HEK293 (cell line): ENCODE results near the gene USP2.

Source experiments
- CTCF ChIA-PET: fragments of 350-600 bp; formaldehyde crosslinking; extraction: SDS; loops from one replicate; lab custom pipeline; 2021; ENCODE audit warnings: antibody characterized with exemption; lab: Yijun Ruan, JAX
- POLR2A ChIA-PET: fragments of 300-600 bp; formaldehyde crosslinking; extraction: SDS; loops from one replicate; lab custom pipeline; 2020; ENCODE audit warnings: antibody characterized with exemption, inconsistent platforms; lab: Yijun Ruan, JAX
- H3K27ac ChIP-seq: fragments of 200-500 bp; sonication (Bioruptor generic); 2 replicates; pipeline ENCODE4 v1.5.1; 2014; ENCODE audit warnings: low read depth, low read length, control low read depth, inconsistent platforms; ENCODE audit errors: extremely low read depth
- H3K36me3 ChIP-seq, 2 experiments: fragments of 200-500 bp in 1 of 2; sonication (Bioruptor generic) in 1 of 2; 1 replicate in 1 of 2; 2 replicates in 1 of 2; pipeline ENCODE4 v1.5.1; 2014 to 2017; ENCODE audit warnings: inconsistent platforms in 2 of 2, low read length in 2 of 2; ENCODE audit not compliant: control insufficient read depth in 2 of 2, insufficient read depth in 1 of 2
- H3K4me1 ChIP-seq: fragments of 200-500 bp; sonication (Bioruptor generic); 2 replicates; pipeline ENCODE4 v1.5.1; 2014; ENCODE audit warnings: mild to moderate bottlenecking, low read length, inconsistent platforms; ENCODE audit not compliant: control insufficient read depth, insufficient read depth
- H3K4me3 ChIP-seq: 2 replicates; pipeline ENCODE4 v1.5.1; 2011; ENCODE audit warnings: low read depth, mild to moderate bottlenecking, control low read depth, low read length, moderate library complexity
- H3K9me3 ChIP-seq: fragments of 200-500 bp; sonication (Bioruptor generic); 2 replicates; pipeline ENCODE4 v1.5.1; 2014; ENCODE audit warnings: low read depth, low read length, inconsistent platforms; ENCODE audit not compliant: control insufficient read depth, insufficient read depth
- GFI1B ChIP-seq: fragments of 450-650 bp; formaldehyde crosslinking; IDR thresholded peaks from 2 replicates; pipeline ENCODE4 v1.5.1; 2016; ENCODE audit warnings: missing biosample characterization, missing genetic modification characterization
- KLF7 ChIP-seq: fragments of 450-650 bp; formaldehyde crosslinking; IDR thresholded peaks from 2 replicates; pipeline ENCODE4 v1.5.1; 2016; ENCODE audit warnings: missing biosample characterization, missing genetic modification characterization, borderline replicate concordance
- PATZ1 ChIP-seq: fragments of 450-650 bp; formaldehyde crosslinking; IDR thresholded peaks from 2 replicates; pipeline ENCODE4 v1.5.1; 2016; ENCODE audit warnings: missing biosample characterization, missing genetic modification characterization
- PRDM4 ChIP-seq: fragments of 450-650 bp; formaldehyde crosslinking; IDR thresholded peaks from 2 replicates; pipeline ENCODE4 v1.5.1; 2017; ENCODE audit warnings: missing biosample characterization, missing genetic modification characterization
- PRDM6 ChIP-seq: fragments of 450-650 bp; formaldehyde crosslinking; IDR thresholded peaks from 2 replicates; pipeline ENCODE4 v1.5.1; 2017; ENCODE audit warnings: missing biosample characterization, missing genetic modification characterization
- RBAK ChIP-seq: fragments of 450-650 bp; formaldehyde crosslinking; IDR thresholded peaks from 2 replicates; pipeline ENCODE4 v1.5.1; 2016; ENCODE audit warnings: missing biosample characterization, missing genetic modification characterization
- ZBTB17 ChIP-seq: fragments of 450-650 bp; formaldehyde crosslinking; IDR thresholded peaks from 2 replicates; pipeline ENCODE4 v1.5.1; 2016; ENCODE audit warnings: missing biosample characterization, missing genetic modification characterization
- ZBTB48 ChIP-seq: fragments of 450-650 bp; formaldehyde crosslinking; IDR thresholded peaks from 2 replicates; pipeline ENCODE4 v1.5.1; 2016; ENCODE audit warnings: missing biosample characterization, missing genetic modification characterization
- ZNF132 ChIP-seq: fragments of 450-650 bp; formaldehyde crosslinking; IDR thresholded peaks from 2 replicates; pipeline ENCODE4 v1.5.1; 2017; ENCODE audit warnings: missing biosample characterization, missing genetic modification characterization, borderline replicate concordance
- ZNF302 ChIP-seq: fragments of 450-650 bp; formaldehyde crosslinking; IDR thresholded peaks from 2 replicates; pipeline ENCODE4 v1.5.1; 2016; ENCODE audit warnings: missing biosample characterization, missing genetic modification characterization, low read depth
- ZNF341 ChIP-seq: fragments of 450-650 bp; formaldehyde crosslinking; IDR thresholded peaks from 2 replicates; pipeline ENCODE4; 2016; ENCODE audit warnings: low read depth, missing biosample characterization, missing genetic modification characterization
- ZNF354C ChIP-seq: fragments of 450-650 bp; formaldehyde crosslinking; IDR thresholded peaks from 2 replicates; pipeline ENCODE4 v1.5.1; 2016; ENCODE audit warnings: missing biosample characterization, missing genetic modification characterization, low read depth, borderline replicate concordance
- ZNF404 ChIP-seq: fragments of 450-650 bp; formaldehyde crosslinking; IDR thresholded peaks from 2 replicates; pipeline ENCODE4 v1.5.1; 2017; ENCODE audit warnings: missing biosample characterization, missing genetic modification characterization
- ZNF514 ChIP-seq: fragments of 450-650 bp; formaldehyde crosslinking; IDR thresholded peaks from 2 replicates; pipeline ENCODE4 v1.5.1; 2016; ENCODE audit warnings: missing biosample characterization, missing genetic modification characterization
- ZNF529 ChIP-seq: fragments of 450-650 bp; formaldehyde crosslinking; IDR thresholded peaks from 2 replicates; pipeline ENCODE4 v1.5.1; 2017; ENCODE audit warnings: missing genetic modification characterization, missing biosample characterization; ENCODE audit not compliant: insufficient replicate concordance
- ZNF623 ChIP-seq: fragments of 450-650 bp; formaldehyde crosslinking; IDR thresholded peaks from 2 replicates; pipeline ENCODE4 v1.5.1; 2016; ENCODE audit warnings: missing biosample characterization, missing genetic modification characterization
- ZNF707 ChIP-seq: fragments of 450-650 bp; formaldehyde crosslinking; IDR thresholded peaks from 2 replicates; pipeline ENCODE4 v1.5.1; 2016; ENCODE audit warnings: missing biosample characterization, missing genetic modification characterization
- ZNF768 ChIP-seq: fragments of 450-650 bp; formaldehyde crosslinking; IDR thresholded peaks from 2 replicates; pipeline ENCODE4 v1.5.1; 2018; ENCODE audit warnings: missing biosample characterization, mild to moderate bottlenecking, missing genetic modification characterization
- ZSCAN4 ChIP-seq: fragments of 450-650 bp; formaldehyde crosslinking; IDR thresholded peaks from 2 replicates; pipeline ENCODE4 v1.5.1; 2017; ENCODE audit warnings: missing biosample characterization, missing genetic modification characterization

USP2 gene

GRCh38 chr11:119315131-119316015, 66.1 kb downstream of the USP2 start (continued):
- TF ChIP-seq ZNF768 (tag by site-specific recombination), result no peak
- TF ChIP-seq PRDM6 (tag by site-specific recombination), result no peak
- TF ChIP-seq ZBTB17 (tag by site-specific recombination), result no peak
- TF ChIP-seq ZNF341 (tag by site-specific recombination), result peak; percentile 37; the same call in 1 of the 2 replicates
- peak; percentile 40; the same call in 1 of the 2 replicates for TF ChIP-seq ZBTB48
- TF ChIP-seq ZNF302 (tag by site-specific recombination), result no peak
- TF ChIP-seq ZNF354C, result no peak
- no peak for TF ChIP-seq ZNF514
- TF ChIP-seq ZNF707 (tag by site-specific recombination), result no peak

GRCh38 chr11:119314726-119315125, 66.8 kb downstream of the USP2 start:
- POLR2A ChIA-PET, result interaction anchor here (0.6 to 4.4 kb wide), 4 partner anchors 7 to 213 kb away, joined by 3 to 35 read pairs (median 11); partner anchors contain the start of gene CBL
- H3K4me1 ChIP-seq, result no peaks in the 10 kb centered on the region
- CTCF ChIA-PET, result interaction anchor here (0.7 to 15.8 kb wide), 4 partner anchors 9 to 60 kb away, joined by 3 to 151 read pairs (median 10); partner anchors contain the start of gene C1QTNF5

More at GRCh38 chr11:119314726-119315125, 66.8 kb downstream of the USP2 start:
- no peak for TF ChIP-seq ZSCAN4 (tag by site-specific recombination)
- no peak for TF ChIP-seq PATZ1 (tag by site-specific recombination)
- no peak for TF ChIP-seq KLF7 (tag by site-specific recombination)
- no peak for TF ChIP-seq GFI1B (tag by site-specific recombination)
- no peak for TF ChIP-seq PRDM4 (tag by site-specific recombination)
- TF ChIP-seq ZNF132 (tag by site-specific recombination), result no peak
- no peak for TF ChIP-seq RBAK (tag by site-specific recombination)
- no peak for TF ChIP-seq ZNF404 (tag by site-specific recombination)
- no peak for TF ChIP-seq ZNF623 (tag by site-specific recombination)
- no peak for TF ChIP-seq ZNF529 (tag by site-specific recombination)
- no peaks in the 10 kb centered on the region for H3K9me3 ChIP-seq
- H3K36me3 ChIP-seq, result peaks cover 0 to 44% of the 10 kb centered on the region in 2 experiments; a peak in 2 of 3 replicates
- H3K27ac ChIP-seq, result no peak overlapping the region
- no peak overlapping the region for H3K4me3 ChIP-seq
